ENCODE data around the gene USP4.

- TF ChIP-seq CTCF (IDR thresholded peaks at IDR 0.05 in 4 of 5, conservative IDR thresholded peaks at IDR 0.05 in 1 of 5), result no peak
- no peak for TF ChIP-seq POLR2A (IDR thresholded peaks at IDR 0.05)
Measured at GRCh38 chr3:49277383-49277775, 62.5 kb downstream of the USP4 start.

Measured in gastrocnemius medialis (tissue), 4 donors.